NB4 (cell line): ENCODE results near the gene MELTF.

Source experiments
- CTCF ChIP-seq: IDR thresholded peaks from one replicate; pipeline ENCODE4 v1.5.1; 2012; ENCODE audit warnings: low read depth, low read length
- POLR2A ChIP-seq: IDR thresholded peaks from 2 replicates; pipeline ENCODE4 v1.6.1; 2011; ENCODE audit warnings: mild to moderate bottlenecking; ENCODE audit not compliant: insufficient read length; ENCODE audit errors: extremely low read depth

GRCh38 chr3:197062446-197062845 is 32.8 kb upstream of the MELTF start:
- TF ChIP-seq CTCF = no peak
- no peak for TF ChIP-seq POLR2A
